T1000 (cell line): ENCODE results near the gene SNX9.

Experiments used
- DNase-seq: peaks from one replicate; lab custom pipeline; 2025; ENCODE audit warnings: mixed read lengths; lab: John Stamatoyannopoulos, UW

SNX9 gene

DNA sequence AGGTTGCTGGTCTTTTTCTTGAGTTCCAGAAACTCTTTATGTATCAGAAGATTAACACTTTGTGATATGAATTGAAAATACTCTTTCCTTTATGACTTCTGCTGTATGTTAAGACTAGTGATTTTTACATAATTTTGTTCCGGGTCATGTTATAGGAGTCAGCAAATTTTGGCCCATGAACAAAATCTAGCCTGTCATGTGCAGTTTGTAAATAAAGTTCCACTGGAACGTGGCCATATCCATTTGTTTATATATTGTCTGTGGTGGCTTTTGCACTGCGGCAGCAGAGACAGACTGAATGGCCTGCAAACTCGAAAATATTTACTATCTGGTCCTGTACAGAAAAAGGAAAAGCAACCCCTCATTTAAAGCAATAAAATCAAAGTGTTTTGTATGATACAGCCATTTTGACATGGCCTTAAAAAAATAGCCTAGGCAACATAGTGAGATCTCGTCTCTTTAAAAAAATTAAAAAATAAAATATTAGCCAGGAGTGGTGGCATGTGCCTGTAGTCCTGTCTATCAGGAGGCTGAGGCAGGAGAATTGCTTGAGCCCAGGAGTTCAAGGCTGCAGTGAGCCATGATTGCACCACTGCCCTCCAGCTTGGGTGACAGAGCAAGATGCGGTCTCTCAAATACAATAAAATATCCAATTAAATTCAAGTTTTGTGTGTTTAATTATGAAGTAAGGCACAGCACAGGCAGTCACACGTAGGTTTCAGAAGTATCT, 36.9 kb downstream of the SNX9 start:
- DNase-seq: no peak

DNA sequence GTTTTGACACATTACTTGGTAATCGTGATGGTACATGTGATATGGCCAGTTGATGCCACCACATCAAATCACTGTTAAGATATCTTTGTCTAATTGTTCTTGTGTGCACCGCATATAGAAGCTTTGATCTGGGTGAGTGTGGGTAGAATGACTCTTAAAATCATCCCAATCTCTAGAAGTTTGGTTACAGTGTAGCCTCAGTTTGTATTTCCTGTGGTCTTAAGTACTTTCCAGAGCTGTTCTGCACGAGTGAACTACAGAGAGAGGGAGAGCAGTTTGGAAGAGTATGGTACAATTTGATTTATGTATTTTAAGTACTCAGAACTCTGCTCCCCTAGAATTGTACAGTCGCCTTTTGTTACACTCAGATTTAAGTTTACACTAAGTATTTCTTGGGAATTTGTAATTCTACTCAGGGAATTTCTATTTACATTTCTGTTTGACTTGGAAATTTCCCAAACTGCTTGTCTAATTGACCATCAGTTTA, 37.5 kb downstream of the SNX9 start:
- no peak for DNase-seq

DNA sequence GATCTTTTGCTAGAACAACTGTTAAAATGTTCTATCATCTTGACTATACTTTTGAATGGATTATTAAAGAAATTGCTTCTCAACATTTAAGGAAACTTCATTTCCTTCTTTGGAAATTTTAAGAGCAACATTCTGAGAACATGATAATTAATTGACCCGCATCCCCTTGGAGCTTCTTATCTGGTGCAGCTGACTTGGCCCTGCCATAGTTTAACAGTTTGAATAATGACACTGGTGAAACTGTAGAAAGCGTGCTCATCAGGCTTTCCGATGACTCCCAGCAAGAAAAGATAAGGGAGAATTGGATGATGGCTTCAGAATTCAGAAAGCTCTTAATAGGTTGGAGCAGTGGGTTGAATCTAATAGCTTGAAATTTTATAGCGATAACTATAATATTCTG, 38.1 kb downstream of the SNX9 start:
- DNase-seq: no peak

DNA sequence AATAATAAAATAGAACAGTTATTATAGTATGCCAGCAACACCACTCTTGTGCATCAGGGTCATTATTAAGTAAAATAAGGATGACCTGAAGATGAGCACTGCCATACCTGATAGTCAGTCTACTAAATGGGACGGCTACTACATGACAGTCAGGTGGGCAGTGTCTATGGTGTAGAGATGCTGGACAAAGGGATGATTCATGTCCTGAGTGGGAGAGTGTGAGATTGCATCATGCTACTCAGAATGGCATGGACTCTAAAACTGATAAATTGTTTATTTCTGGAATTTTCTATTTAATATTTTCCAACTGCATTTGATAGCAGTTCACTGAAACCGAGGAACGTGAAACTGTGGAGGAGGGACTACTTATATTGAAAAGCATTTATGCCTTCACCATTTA, 38.8 kb downstream of the SNX9 start:
- no peak for DNase-seq

DNA sequence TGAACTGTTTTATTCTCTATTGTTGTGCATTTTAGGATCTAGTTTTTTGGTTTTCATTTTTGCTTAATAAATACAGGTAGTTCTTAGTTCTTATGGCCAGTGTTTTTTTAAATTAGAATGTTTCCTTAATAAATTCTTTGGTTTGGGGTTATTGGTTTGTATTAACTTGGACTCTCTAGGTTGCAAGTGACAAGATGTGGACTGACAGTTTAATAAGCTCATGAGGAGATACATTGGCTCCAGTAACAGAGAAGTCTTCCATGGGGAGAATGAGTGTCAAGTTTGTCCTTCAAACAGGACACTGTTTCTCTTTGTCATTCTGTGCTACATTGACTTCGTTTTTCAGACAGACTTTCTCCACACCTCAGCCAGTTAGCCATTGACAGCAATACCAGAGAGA, 39.7 kb downstream of the SNX9 start:
- no peak for DNase-seq

DNA sequence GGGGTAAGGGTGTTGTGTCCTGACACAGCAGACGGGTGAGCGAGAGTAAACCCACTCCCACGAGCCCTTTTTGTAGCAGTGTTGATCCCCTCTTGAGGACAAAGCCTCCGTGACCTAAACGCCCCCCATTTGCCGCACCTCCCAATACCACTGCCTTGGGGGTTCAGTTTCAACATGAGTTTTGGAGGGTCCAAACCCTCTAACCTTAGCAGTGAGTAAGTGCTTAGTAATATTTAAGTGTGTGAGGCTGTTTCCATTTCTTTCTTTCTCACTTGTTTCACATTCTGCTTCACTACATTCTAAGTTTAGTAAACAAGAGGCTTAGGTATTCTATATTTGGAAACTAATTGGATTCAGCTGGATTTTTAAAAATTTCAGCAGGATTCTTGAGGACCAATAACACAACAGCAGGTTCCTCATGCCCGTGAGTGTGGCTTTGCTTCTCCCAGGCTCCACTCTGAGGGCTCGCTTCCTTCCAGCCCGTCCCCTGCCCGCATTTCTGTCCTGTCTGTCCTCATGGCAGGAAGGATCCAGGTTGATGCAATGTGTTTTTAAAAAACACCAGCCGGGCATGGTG, 41.2 kb downstream of the SNX9 start:
- no peak for DNase-seq

DNA sequence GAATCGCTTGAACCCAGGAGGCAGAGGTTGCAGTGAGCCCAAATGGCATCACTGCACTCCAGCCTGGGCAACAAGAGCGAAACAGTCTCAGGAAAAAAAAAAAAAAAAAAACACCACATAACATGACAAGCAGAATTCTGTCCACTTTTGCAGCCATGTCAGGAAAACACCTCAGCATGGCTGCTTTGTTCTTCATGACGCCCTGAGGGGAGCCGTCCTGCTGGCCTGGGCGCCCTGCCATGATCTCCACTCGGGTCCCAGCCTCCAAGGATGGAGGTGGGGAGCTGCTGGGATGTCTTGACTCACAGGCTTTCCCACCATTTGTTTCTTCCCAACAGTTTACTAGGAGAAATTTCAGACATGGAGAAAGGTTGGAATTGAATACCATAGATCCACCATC, 42.2 kb downstream of the SNX9 start:
- DNase-seq: no peak

DNA sequence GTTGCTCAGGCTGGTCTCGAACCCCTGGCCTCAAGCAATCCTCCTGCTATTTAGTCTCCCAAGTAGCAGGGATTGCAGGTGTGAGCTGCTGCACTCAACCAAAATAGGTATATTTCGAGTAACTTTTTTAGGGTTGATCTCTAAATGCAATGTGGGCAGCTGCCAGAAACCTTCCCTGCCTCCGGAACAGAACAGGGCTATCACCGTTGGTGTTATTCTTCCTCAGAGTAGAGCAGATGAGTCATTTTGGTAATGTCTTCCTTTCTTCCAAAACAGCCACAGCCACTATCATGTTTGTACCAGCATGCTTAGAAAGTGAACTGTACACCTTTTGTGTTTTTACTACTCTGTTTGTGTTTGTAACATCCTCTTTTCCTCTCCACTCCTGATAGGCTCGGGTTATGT, 44.1 kb downstream of the SNX9 start:
- no peak for DNase-seq

DNA sequence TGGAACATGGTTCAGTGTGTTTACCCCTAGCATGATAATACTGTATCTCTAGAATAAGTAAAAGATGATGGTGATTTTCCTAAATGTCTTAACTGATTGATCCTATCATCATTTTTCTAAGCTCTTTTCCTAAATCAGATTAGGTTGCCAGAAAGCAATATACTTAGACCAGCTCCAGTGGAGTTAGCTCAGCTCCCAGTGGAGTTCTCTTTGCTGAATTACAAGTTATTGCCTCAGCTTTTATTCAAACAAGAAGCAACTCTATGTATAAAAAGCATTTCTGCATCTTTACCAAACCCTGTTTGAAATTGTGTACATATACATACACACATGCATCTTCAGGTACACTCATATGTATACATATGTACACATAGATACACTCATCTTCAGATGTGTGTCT, 44.9 kb downstream of the SNX9 start:
- DNase-seq: no peak

DNA sequence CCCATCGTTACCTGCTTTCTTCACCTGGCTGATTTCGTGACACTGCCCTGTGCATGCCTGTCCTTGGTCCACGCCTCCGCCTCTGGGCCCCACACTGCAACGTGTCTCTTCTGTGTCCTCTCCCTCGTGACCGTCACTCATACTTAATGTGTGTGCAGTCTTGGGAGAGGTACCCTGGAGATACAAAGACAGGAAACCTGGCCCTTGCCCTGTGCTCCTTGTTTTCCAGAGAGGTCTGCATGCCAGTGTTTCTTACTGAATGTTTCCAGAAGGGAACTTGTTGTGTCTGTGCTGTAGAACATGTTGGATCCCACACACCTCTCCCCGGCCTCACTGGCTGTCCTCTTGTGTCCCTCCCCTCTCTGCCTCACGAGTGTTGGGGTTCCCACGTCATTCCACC, 45.8 kb downstream of the SNX9 start:
- DNase-seq: no peak

DNA sequence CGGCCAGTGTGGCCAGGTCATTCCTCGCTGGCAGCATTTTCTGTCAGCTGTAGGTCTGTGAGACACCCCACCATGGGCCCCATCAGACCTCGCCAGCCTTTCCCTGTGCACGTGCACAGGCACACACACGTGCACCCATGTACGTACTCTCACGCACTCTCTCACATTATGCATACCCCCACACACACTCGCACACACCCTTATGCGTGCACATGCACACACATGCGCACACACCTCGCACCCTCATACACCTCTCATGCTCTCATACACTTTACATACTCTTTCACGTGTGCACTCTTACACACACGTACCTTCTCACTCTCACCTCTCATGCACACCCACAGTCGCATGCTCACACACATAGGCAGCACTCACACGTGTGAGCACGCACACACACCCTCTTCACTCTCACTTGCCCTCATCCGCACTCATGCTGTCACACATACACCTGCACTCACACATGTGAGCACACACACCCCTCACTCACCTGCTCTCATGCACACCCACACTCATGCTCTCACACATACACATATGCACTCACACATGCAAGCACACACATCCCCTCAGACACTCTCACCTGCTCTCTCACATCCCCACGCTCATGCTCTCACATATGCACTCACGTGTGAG, 46.7 kb downstream of the SNX9 start:
- DNase-seq: no peak

DNA sequence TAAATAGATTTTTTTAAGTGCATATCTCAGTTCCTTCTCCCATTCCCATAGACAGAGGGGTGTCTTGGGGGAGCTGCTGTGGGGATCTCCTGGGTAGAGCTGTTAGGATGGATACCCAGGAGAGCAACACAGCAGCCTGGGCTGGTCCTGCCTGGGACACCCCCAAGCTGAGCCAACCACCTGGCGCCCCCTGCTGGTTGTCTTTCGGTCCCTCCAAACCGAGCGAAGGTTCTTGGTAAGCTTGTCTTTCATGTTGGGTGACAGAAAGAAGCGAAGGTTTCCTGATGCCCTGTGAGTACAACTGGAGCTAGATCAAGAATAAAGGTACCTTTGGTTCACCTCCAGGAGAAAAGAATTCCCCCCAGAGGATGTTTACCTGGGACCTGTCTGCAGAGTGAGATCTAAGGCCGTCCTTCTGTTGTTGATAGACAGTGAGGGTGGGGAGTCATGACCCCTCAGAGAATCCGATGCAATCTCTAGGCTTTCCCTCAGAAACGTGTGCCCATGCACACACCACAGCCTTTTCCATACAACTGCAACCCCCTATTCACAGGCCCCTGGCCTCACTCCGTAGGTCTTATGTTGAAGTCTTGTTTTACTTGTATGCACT, 50.8 kb downstream of the SNX9 start:
- no peak for DNase-seq

DNA sequence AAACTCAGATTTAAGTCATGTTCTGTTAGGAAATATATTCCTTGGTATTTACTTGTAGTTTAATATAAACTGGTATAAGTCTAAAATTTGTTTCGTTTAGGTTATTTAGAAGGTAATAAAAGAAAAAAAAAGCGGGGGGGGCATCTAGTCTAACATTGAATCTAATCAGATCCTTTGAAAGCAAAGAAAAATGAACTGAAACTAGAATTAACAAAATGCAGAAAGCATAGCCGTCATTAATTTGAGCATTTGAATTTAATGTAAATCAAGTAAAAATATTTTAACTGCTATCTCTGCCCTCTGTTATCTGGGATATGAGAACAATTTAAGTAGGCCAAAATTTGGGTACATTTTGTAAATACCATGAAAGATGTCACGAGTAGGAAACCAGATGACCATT, 54.1 kb downstream of the SNX9 start:
- DNase-seq: no peak

DNA sequence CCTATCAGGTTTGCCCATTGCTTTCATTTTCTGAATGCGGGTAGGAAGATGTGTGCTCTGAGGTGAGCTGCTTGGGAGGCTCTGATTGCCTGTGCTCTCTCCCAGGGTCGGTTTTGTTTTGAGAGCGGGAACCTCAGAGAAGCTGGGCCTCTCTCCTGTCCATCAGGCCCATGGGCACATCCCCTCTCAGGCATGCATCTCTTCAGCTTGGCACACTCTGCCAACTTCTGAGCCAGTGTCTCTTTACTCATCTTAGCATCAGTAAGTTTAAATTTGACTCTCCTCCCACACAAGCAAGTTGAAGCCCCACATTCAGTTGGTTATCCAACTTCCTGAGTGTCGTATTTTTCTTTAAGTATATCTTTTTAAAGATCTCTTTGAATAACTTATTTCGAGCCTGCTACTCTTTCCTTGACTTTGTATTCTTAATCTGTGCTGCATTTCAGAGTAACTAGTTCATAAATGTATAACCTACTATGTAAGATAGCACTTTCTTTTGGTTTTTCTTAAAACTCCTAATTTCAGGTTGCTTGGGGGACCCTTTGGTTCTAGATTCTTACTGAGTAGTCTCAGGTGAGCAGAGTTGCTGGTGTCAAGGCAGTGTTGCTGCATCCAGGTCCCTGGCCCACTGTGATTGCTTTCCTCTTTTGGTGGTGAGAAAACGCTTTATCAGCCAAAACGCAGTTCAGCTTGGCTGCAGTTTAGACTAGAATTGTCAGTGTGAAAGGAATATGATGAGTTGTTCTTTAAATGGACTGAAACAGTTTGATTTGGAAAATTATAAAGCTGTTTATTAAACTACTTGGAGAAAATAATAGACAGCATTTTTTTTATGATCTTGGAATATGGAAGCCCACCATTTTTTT, 54.8 kb downstream of the SNX9 start:
- DNase-seq: no peak

DNA sequence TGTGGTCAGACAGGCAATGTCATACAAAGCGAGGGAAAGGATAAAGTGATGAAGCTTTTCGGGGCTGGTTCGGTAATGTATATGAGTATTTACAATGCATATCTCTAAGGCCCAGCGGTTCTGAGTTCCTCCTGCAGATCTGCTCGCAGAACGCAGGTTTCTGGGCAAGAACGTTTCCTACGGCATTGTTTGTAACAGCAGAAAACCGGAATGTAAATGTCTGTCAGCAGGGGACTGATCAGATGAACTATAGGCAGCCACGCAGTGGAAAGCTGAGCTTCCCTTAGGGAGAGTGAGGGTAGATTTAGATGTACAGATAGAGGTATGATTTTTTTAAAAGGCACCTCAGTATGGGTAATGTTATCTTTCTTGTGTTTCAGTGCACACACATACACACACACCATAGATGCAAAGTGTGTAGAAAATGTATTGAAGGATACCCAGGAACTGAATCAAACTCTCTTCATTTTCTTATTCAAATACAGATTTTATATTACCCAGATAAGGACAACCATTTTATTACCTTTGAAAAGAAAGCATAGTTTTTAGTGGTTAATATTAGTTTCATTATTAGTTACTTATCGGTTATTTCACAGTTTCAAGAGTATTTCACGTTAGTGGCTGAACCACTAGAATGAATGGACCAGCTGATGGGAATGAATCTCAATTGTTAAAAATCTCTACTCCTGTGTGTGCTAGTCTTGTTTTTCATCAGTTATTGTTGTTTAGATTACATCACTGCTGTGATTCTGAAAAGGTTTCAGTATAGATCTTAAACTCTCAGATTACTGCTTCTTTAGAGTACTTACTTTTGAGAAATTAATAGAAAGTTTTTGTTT, 56.2 kb downstream of the SNX9 start:
- no peak for DNase-seq

DNA sequence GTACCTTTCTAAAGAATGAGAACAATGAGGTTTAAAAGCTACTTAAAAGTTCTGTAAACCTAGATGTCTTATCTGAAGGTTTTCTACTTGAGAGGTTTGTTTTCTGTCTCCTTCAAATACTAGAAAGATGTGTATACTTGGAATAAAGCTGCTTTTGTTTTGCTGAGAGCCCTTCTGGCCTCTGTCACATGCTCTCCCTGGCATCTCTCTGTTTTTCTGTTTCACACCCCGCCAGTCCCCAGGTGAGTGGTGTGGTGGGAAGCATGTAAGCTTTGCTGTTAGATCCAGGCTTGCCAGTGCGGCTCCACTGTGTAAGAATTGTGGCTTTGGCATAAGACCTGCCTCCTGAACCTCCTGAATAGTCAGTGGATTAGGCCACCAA, 56.8 kb downstream of the SNX9 start:
- no peak for DNase-seq

DNA sequence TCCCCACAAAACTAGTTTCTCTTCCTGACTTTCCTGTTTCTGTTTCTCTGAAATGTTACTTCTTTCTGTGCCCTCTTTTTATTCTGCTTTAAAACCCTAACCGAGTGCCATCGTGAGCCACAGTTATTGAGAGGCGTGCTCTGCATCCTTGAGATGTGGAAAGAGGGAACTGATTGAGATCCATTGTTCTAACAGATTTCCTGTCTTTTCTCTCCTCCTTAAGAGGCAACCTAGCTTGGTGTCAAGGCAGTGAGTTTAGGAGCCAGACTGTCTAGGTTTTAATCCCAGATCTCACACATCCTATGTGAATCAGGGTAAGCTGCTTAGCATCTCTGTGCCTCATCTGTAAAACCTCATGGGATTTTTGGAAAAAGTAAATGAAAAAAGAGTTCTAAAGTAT, 57.5 kb downstream of the SNX9 start:
- DNase-seq: no peak

DNA sequence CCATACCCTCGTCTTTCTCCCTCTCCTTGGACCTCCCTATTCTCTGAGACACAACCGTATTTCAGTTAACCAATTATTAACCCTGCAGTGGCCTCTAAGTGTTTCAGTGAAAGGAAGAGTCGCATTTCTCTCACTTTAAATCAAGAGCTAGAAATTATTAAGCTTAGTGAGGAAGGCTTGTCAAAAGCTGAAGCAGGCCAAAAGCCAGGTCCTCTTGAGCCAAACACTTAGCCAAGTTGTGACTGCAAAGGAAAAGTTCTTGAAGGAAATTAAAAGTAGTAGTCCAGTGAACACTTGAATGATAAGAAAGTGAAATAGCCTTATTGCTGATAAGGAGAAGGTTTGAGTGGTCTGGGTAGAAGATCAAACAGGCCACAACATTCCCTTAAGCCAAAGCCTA, 58.3 kb downstream of the SNX9 start:
- DNase-seq: no peak

DNA sequence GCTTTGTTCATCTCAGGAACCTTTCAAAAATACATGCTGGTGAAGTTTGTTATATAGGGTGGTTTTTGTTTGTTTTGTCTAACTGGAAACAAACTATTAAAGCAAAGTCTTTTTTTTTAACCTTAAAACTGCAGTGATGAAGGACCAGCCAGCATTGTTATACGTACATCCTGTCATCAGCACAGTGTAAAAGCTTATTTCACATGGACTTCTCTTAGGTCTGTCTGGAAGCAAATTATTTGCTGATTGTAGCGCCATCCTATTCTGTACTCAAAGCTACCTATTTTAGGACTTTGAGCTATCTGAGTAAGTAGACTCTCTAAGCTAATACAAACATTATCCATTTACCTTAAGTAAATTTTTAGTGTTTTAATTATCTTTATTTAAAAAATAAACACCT, 61.7 kb downstream of the SNX9 start:
- no peak for DNase-seq

DNA sequence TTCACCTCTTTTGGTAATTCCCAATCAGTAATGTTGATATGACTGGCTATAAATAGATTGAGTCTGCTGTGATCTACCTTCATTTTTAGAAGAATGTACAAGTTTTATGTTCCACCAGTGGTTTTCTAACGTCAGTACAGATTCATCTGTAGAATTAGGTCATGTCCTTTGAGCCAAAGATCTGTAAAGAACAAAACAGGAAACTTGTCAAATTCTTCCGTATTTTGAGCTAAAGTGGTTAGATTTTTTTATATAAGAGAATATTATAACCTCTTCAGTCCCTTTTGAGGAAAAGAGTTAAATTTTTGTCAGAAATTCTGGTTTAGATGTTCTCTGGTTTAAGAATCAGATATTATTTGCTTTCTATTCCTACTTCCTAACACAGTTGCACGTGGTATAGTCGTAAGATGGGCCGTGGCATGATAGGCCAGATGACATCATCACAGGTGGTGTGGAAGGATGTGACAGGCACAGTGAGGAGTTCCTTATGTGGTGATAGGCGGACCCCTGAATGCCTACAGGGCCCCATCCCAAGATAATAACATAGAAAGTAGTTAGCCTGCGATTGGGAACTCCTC, 62.3 kb downstream of the SNX9 start:
- DNase-seq: no peak

DNA sequence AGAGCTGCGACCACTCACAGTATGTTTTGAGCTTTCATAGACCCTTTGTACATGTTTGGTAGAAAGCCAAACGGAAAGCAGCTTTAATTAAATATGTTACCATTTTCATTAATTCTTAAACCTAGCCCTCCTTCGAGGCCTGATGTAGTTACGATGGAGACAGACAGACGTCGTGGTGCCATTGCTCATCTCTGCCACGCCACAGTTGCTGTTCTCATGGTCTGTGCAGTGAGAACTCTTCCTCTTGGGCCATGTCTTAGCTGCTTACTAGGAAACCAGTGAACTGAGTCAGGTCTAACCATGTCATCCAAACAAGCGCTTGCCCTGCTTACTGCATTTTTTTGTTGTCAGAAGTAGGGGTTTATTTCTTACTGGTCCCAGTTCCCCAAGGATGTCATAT, 62.8 kb downstream of the SNX9 start:
- DNase-seq: no peak
